K562 (cell line): ENCODE results near the gene BTG2. TPM values are rescaled to one million over a fixed set of nuclear protein-coding genes. Genes with fewer than 3 reads are reported as not detected.
A peak's percentile ranks its signal among the peaks of the same experiment; 100 is the strongest.

Experiments
- EZH2 ChIP-seq: IDR thresholded peaks from 2 replicates; pipeline ENCODE4 v1.6.1; 2012; ENCODE audit warnings: low read depth, mild to moderate bottlenecking, inconsistent platforms, low read length, borderline replicate concordance
- FOXJ3 ChIP-seq: sonication (generic); formaldehyde crosslinking; IDR thresholded peaks from 2 replicates; pipeline ENCODE4 v1.4.0; 2020; ENCODE audit warnings: mild to moderate bottlenecking, missing genetic modification reagents
- GABPA ChIP-seq: fragments of 200-800 bp; sonication (Bioruptor generic); conservative IDR thresholded peaks from 2 replicates; pipeline ENCODE4 v1.6.1; 2016; ENCODE audit warnings: low read depth, missing genetic modification characterization, missing compliant biosample characterization
- GABPB2 ChIP-seq: fragments of 250-450 bp; sonication (Bioruptor Pico); conservative IDR thresholded peaks from 2 replicates; pipeline ENCODE4 v1.5.1; 2021; ENCODE audit warnings: mild to moderate bottlenecking
- HOXB6 ChIP-seq: fragments of 250-450 bp; sonication (Bioruptor Pico); IDR thresholded peaks from 2 replicates; pipeline ENCODE4 v1.5.1; 2022; ENCODE audit warnings: mild to moderate bottlenecking, borderline replicate concordance
- MAFF ChIP-seq: IDR thresholded peaks from 2 replicates; pipeline ENCODE4 v1.6.1; 2012; ENCODE audit warnings: low read length, improper control_type of control experiment
- RERE ChIP-seq: sonication (generic); formaldehyde crosslinking; IDR thresholded peaks from 2 replicates; pipeline ENCODE4 v1.8.0; 2023; ENCODE audit warnings: missing genetic modification reagents, mild to moderate bottlenecking, borderline replicate concordance
- STAT5A ChIP-seq: IDR thresholded peaks from 2 replicates; pipeline ENCODE4 v1.6.1; 2012; ENCODE audit warnings: low read length, inconsistent platforms, borderline replicate concordance
- TBL1XR1 ChIP-seq, 2 experiments: IDR thresholded peaks; 2 replicates each; pipeline ENCODE4 v1.6.1; 2012; ENCODE audit warnings: improper control_type of control experiment in 2 of 2, low read length in 2 of 2, mild to moderate bottlenecking in 1 of 2
- ZNF12 ChIP-seq: sonication (generic); formaldehyde crosslinking; IDR thresholded peaks from 2 replicates; pipeline ENCODE4 v1.4.0; 2020; ENCODE audit warnings: mild to moderate bottlenecking, missing genetic modification reagents
- ZNF217 ChIP-seq: sonication (generic); formaldehyde crosslinking; IDR thresholded peaks from 2 replicates; pipeline ENCODE4 v1.8.0; 2022; ENCODE audit warnings: mild to moderate bottlenecking, missing genetic modification reagents
- ZNF274 ChIP-seq: IDR thresholded peaks from 2 replicates; pipeline ENCODE4 v1.6.1; 2011; ENCODE audit warnings: low read depth, mild to moderate bottlenecking, low read length, moderate library complexity, borderline replicate concordance
- ZNF436 ChIP-seq: fragments of 250-450, 450-650 bp; sonication (Bioruptor Pico); formaldehyde crosslinking; IDR thresholded peaks from 2 replicates; pipeline ENCODE4 v1.7.0; 2020; ENCODE audit warnings: mild to moderate bottlenecking
- polyA plus RNA-seq, 8 experiments: library from polyadenylated mRNA; depleted of rRNA in 4 of 8; stranded (reverse) in 5 of 8; unstranded in 3 of 8; fragments of >200 nt; fragmentation: Nextera tagmentation in 2 of 8; fragmentation: Illumina TruSeq in 1 of 8; extraction: Ambion mirVana in 2 of 8; extraction: Trizol in 1 of 8; gene quantifications; 2 replicates each; pipeline versions ENCODE4 v1.2.1 to v1.2.3, GENCODE V29; 2011 to 2014; ENCODE audit warnings: inconsistent platforms in 1 of 8, missing spikeins in 1 of 8
- total RNA-seq, 7 experiments: library from RNA; depleted of rRNA in 6 of 7; stranded (reverse); fragments of >200 nt in 6 of 7; fragmentation: Illumina TruSeq in 2 of 7; extraction: Trizol in 2 of 7; gene quantifications; 2 replicates each; pipeline versions ENCODE4 v1.2.1 to v1.2.3, GENCODE V29; 2011 to 2021; ENCODE audit warnings: low replicate concordance in 1 of 7
- TF ChIP-seq, protein P1 (sequence below): fragments of 450-650 bp; IDR thresholded peaks from 2 replicates; pipeline ENCODE4 v1.6.1; 2016; ENCODE audit warnings: low read depth, mild to moderate bottlenecking, moderate library complexity
- TF ChIP-seq, protein P2 (sequence below): fragments of 250-450 bp; sonication (Bioruptor Pico); IDR thresholded peaks from 2 replicates; pipeline ENCODE4 v1.8.0; 2021; ENCODE audit warnings: mild to moderate bottlenecking, moderate library complexity
- TF ChIP-seq, protein P3 (sequence below): sonication (generic); formaldehyde crosslinking; IDR thresholded peaks from 2 replicates; pipeline ENCODE4 v1.8.0; 2023; ENCODE audit warnings: mild to moderate bottlenecking, missing genetic modification reagents

BTG2 gene
- total and polyA plus RNA-seq, 9 of the 15 experiments (the other 6 are each of a cell fraction or from before 2014, with no cell fraction given) = 2.3 to 41.9 (median 8.7) TPM

DNA sequence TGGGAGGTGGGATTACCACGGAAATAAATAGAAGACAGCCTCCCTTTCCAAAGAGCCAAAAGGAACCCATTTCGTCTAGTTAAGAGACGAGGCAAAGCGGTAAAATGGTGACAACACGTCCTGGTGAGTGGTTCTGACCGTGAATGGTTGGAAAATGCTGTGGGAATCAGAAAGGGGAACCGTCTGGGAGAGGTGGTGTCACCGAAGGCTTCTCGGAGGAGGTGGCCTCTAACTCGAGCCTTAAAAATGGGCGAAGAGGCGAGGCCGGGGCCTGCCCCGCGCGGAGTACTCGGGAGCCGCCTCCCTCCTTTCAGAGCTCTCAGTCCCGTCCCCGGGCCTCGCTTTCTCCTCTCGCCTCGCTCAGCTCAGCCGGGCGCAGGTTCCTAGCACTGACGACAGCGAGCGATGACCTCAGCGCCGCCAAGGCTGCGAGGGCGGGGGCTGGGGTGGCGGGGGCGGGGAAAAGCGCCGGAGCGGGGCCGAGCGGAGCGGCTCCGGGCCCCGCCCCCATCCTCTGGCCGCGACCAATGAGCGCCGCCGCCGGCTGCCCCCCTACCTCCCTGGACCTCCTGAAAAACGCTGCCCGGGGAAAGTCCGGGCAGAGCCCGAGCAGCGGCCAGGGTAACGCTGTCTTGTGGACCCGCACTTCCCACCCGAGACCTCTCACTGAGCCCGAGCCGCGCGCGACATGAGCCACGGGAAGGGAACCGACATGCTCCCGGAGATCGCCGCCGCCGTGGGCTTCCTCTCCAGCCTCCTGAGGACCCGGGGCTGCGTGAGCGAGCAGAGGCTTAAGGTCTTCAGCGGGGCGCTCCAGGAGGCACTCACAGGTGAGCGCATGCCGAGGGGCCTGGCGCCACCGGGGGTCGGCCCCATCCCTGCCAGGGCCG is at the start of gene BTG2 (continued):
- TF ChIP-seq, protein P1, sequence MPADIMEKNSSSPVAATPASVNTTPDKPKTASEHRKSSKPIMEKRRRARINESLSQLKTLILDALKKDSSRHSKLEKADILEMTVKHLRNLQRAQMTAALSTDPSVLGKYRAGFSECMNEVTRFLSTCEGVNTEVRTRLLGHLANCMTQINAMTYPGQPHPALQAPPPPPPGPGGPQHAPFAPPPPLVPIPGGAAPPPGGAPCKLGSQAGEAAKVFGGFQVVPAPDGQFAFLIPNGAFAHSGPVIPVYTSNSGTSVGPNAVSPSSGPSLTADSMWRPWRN = no peak
- TF ChIP-seq FOXJ3 (no peak), ZNF436 (CRISPR knock-in tag) (peak; percentile 99), ZNF217 (CRISPR knock-in tag) (no peak), EZH2 (no peak), ZNF12 (CRISPR knock-in tag) (no peak), RERE (CRISPR knock-in tag) (no peak), MAFF (no peak), GABPB2 (CRISPR knock-in tag) (no peak), TBL1XR1 (IDR thresholded peaks at IDR 0.05; ENCODE audit: low read length in 2 of 2) (no peak), GABPA (tag) (no peak), HOXB6 (CRISPR knock-in tag) (no peak), STAT5A (no peak), ZNF274 (no peak)
- TF ChIP-seq, protein P2, sequence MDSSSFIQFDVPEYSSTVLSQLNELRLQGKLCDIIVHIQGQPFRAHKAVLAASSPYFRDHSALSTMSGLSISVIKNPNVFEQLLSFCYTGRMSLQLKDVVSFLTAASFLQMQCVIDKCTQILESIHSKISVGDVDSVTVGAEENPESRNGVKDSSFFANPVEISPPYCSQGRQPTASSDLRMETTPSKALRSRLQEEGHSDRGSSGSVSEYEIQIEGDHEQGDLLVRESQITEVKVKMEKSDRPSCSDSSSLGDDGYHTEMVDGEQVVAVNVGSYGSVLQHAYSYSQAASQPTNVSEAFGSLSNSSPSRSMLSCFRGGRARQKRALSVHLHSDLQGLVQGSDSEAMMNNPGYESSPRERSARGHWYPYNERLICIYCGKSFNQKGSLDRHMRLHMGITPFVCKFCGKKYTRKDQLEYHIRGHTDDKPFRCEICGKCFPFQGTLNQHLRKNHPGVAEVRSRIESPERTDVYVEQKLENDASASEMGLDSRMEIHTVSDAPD = no peak
- TF ChIP-seq, protein P3, sequence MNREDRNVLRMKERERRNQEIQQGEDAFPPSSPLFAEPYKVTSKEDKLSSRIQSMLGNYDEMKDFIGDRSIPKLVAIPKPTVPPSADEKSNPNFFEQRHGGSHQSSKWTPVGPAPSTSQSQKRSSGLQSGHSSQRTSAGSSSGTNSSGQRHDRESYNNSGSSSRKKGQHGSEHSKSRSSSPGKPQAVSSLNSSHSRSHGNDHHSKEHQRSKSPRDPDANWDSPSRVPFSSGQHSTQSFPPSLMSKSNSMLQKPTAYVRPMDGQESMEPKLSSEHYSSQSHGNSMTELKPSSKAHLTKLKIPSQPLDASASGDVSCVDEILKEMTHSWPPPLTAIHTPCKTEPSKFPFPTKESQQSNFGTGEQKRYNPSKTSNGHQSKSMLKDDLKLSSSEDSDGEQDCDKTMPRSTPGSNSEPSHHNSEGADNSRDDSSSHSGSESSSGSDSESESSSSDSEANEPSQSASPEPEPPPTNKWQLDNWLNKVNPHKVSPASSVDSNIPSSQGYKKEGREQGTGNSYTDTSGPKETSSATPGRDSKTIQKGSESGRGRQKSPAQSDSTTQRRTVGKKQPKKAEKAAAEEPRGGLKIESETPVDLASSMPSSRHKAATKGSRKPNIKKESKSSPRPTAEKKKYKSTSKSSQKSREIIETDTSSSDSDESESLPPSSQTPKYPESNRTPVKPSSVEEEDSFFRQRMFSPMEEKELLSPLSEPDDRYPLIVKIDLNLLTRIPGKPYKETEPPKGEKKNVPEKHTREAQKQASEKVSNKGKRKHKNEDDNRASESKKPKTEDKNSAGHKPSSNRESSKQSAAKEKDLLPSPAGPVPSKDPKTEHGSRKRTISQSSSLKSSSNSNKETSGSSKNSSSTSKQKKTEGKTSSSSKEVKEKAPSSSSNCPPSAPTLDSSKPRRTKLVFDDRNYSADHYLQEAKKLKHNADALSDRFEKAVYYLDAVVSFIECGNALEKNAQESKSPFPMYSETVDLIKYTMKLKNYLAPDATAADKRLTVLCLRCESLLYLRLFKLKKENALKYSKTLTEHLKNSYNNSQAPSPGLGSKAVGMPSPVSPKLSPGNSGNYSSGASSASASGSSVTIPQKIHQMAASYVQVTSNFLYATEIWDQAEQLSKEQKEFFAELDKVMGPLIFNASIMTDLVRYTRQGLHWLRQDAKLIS = peak; percentile 92
